ENCODE results near the gene GPBAR1.

The GPBAR1 gene

GRCh38 chr2:218282173-218282991 is 21.6 kb downstream of the GPBAR1 start:
- in situ Hi-C loops (cut with MboI; ENCODE audit: low sequenced_read_pairs): loop anchor here (25.0 kb wide), 1 partner anchor 555 kb away; the partner anchor contains the start of gene PRKAG3

DNA sequence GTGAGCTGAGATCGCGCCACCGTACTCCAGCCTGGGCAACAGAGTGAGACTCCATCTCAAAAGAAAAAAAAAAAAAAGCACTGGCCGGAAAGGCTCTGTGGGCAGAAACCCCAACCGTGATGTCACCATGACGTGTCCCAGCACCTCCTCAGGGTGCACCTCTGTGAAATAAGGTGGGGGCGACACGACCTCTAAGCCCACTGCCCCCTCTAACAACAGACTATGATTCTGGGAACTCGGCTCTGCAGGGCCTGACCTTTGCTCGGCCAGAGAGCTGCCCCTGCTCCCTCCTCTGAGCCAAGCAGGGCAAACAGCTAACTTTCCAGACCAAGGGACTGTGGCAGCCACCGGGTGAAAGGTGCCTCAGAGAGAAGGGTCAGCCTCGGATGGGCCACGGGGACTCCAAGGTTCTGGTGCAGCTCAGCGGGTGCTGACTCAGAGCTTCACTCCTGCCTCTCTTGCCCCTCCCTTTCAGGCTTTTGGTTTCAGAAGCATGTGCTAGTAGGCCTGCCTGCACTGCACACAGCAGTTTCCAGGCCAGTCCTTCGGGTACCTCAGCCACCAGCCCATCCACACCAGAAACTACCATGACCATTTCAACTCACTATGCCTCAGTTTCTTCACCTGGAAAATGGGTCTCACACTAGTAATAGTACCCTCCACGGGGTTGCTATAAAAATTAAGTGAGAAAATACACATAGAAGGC is 23.4 kb downstream of the GPBAR1 start:
- in situ Hi-C loops (cut with MboI; ENCODE audit: low sequenced_read_pairs): loop anchor here (25.0 kb wide), 1 partner anchor 553 kb away; the partner anchor contains the start of gene PRKAG3

DNA sequence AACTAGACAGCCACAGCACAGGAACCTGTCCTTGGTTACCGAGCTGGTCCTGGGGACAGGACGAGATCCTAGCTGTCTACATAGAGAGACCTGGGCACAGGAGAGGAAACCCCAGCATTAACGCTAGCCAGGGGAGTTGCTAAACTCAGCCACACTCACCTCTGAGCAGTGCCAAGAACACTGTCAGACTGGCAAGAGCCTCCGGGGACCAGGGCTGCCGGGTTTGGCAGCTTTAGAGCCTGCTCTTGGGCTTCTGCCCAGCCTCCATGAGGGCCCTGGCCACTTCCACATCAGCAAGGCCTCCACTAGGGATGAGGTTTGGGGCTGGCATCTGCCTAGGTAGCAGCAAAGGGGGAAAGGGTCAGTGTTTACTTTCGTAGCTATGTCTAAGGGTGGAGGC is 24.8 kb downstream of the GPBAR1 start:
- in situ Hi-C loops (cut with MboI; ENCODE audit: low sequenced_read_pairs): loop anchor here (25.0 kb wide), 1 partner anchor 552 kb away; the partner anchor contains the start of gene PRKAG3

DNA sequence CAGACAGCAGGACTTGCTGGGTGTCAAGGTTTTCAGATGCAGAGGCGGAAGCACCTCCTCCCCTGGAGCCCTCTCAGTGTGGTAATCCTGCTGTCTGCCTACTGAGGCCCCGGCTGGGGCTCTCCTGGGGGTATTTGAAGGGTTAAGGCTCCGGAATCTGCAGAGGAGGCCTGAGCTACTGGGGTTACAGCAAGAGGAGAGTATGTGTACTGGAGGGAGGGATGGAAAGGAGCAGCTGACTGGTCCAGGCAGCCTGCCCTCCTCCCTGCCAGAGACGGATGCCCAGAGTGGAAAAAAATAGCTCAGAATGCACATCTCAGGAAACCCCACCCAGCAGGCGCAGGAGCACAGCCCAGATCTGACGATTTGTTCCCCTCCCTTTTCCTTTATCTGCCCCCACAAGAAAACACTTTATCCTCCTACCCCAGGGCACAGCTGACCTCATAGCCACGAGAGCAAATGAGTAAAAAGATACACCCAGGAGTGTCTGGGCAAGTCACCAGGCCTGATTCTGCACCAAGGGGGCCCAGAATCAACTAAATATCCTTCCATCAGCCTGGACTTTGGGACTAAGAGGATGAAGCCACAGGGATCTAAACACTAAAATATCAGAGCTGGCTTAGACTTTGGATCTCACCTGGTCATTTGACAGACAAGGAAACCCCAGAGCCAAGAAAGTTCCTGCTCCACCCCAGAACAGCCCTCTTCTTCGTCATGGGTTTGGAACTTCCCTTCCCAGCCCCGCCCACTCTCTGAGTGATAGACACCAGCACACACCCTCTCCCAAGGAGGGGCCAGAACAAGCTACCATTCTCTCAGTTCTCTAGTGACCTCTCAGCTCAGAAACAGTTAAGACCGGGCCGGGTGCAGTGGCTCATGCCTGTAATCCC is 26.0 kb downstream of the GPBAR1 start:
- in situ Hi-C loops (cut with MboI; ENCODE audit: low sequenced_read_pairs): loop anchor here (25.0 kb wide), 1 partner anchor 550 kb away; the partner anchor contains the start of gene PRKAG3

- in situ Hi-C loops (cut with MboI; ENCODE audit: low sequenced_read_pairs): loop anchor here (25.0 kb wide), 1 partner anchor 548 kb away; the partner anchor contains the start of gene PRKAG3
Measured at GRCh38 chr2:218289639-218290315, 29.0 kb downstream of the GPBAR1 start.

- in situ Hi-C loops (cut with MboI; ENCODE audit: low sequenced_read_pairs): loop anchor here (25.0 kb wide), 1 partner anchor 547 kb away; the partner anchor contains the start of gene PRKAG3
Measured at GRCh38 chr2:218290316-218291261, 29.8 kb downstream of the GPBAR1 start.

DNA sequence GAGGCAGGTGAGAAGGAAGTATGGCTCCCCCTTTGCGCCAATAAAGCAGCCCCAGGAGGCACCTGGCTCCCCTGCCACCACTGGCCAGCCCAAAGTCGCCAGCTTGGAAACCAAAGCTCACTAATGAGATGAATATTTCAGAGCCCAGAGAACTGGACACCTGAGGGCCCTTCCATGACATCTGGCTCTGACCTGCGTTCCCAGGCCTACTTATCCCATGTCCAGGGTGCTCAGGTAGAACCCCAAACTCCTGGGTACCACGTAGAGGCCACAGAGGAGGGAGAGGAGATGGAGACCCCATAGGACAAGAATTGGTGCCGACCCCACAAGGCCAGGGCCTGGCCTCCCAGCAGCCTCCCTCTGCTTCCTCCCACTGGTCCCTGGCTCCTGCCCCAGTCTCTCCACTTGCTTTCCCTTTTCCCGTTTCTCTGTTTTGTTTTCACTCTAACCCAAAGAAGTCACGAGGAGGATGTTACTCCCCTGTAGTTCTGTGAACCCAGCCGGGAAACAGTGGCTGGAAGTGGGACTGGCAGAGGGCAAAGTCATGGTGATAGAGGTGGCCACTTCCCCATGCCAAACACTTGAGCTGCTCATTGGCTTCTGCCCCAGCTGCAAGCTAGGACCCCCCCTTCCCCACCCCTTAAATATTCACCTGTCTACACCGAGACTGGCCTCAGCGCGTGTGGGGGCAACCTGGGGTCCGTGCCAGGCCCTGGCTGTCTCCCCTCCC is 30.7 kb downstream of the GPBAR1 start:
- in situ Hi-C loops (cut with MboI; ENCODE audit: low sequenced_read_pairs): loop anchor here (25.0 kb wide), 1 partner anchor 546 kb away; the partner anchor contains the start of gene PRKAG3

DNA sequence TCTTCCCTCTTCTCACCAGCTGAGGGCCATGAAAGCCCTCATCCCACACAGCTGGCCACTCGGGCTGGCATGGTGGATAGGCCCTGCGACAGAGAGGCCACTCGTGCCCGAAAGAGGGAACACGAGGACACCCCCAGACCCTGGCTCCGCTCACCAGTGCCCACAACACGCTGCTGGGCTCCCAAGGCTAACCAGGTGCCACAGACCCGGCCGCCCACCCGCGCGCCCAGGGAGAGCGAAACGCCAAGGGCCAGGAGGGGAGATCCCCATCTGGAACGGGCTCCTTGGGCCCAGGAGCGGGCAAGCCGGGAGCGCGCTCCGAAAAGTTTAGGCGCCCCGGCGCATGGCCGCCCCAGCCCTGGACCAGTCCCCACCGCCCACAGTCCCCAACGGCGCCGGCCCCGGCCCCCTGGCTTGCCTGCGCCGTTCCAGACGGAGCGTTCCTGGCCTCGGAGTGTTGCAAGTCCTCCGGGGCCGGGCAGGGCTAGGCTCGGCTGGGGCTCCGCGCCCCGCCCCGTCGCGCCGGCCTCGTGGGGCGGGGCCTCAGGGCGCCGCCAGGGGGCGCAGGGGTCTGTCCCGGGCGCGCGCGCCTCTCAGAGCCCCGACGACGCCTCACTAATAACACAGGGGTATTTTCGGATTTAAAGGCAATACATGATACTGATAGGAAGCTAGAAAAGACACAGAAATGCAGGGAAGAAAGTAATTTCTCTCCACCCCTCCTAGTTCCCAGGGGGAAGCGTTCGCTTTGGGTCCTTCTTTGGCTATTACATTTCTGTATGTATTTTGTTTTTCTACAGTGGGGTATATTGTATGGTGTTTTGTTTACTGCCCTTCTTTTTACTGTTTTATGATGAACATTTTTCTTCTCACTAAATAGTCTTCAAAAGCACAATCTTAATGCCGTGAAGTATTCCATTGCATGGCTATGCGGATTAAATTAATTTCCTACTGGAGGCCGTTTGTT is 31.5 kb downstream of the GPBAR1 start, which contains the start of gene TMBIM1:
Gene TMBIM1 (minus strand): TSS at position 456 of the 967 bp plus-strand sequence. CDS start 10,362 bp downstream, outside the sequence.
- in situ Hi-C loops (cut with MboI; ENCODE audit: low sequenced_read_pairs): loop anchor here (25.0 kb wide), 1 partner anchor 545 kb away; the partner anchor contains the start of gene PRKAG3

DNA sequence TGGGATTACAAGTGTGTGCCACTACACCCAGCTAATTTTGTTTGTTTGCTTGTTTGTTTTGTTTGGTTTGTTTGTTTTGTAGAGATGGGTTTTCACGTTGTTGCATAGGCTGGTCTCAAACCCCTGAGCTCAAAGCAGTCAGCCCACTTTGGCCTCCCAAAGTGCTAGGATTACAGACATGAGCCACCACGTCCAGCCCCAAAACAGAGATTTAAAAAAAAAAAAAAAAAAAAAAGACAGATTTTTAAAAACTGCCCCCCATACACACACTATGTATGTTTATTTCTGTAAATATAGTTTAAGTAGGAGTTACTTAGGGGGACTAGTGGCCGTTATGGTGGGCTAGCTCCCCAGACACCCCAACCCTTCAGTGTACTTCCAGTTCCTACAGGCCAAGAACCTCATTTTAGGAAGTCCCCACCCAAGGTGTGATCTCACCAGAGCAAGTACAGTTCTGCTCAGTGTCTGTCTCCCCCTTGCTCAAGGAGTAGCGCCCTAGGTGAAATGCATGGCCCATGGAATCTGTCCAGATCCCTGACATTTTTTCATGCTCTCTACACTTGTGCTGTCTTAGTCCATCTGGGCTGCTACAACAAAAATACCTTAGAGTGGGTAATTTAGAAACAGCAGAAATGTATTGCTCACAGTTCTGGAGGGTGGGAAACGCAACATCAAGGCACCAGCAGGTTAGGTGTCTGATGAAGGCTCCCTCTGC is 33.1 kb downstream of the GPBAR1 start:
- in situ Hi-C loops (cut with MboI; ENCODE audit: low sequenced_read_pairs): loop anchor here (25.0 kb wide), 1 partner anchor 543 kb away; the partner anchor contains the start of gene PRKAG3

- in situ Hi-C loops (cut with MboI; ENCODE audit: low sequenced_read_pairs): loop anchor here (25.0 kb wide), 1 partner anchor 543 kb away; the partner anchor contains the start of gene PRKAG3
Measured at GRCh38 chr2:218294430-218295022, 33.7 kb downstream of the GPBAR1 start.

- in situ Hi-C loops (cut with MboI; ENCODE audit: low sequenced_read_pairs): loop anchor here (25.0 kb wide), 1 partner anchor 542 kb away; the partner anchor contains the start of gene PRKAG3
Measured at GRCh38 chr2:218295029-218295428, 34.2 kb downstream of the GPBAR1 start.

GRCh38 chr2:218296200-218296599 is 35.4 kb downstream of the GPBAR1 start:
- in situ Hi-C loops (cut with MboI; ENCODE audit: low sequenced_read_pairs): loop anchor here (25.0 kb wide), 1 partner anchor 541 kb away; the partner anchor contains the start of gene PRKAG3

DNA sequence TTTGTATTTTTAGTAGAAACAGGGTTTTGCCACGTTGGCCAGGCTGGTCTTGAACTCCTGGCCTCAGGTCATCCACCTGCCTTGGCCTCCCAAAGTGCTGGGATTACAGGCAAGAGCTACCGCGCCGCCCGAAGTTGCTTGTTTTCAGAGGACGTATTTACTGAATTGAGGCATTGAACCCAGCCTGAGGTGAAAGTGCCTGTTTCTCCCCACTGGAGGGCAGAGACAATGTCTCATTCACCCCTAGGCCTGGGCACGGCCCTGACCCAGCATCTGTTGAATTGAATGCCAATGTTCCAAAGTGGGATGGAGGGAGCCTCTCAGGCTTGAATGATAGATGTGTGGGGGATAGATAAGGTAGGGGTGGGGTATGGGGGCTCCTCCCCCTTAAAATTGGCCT is 36.0 kb downstream of the GPBAR1 start:
- in situ Hi-C loops (cut with MboI; ENCODE audit: low sequenced_read_pairs): loop anchor here (25.0 kb wide), 1 partner anchor 540 kb away; the partner anchor contains the start of gene PRKAG3

DNA sequence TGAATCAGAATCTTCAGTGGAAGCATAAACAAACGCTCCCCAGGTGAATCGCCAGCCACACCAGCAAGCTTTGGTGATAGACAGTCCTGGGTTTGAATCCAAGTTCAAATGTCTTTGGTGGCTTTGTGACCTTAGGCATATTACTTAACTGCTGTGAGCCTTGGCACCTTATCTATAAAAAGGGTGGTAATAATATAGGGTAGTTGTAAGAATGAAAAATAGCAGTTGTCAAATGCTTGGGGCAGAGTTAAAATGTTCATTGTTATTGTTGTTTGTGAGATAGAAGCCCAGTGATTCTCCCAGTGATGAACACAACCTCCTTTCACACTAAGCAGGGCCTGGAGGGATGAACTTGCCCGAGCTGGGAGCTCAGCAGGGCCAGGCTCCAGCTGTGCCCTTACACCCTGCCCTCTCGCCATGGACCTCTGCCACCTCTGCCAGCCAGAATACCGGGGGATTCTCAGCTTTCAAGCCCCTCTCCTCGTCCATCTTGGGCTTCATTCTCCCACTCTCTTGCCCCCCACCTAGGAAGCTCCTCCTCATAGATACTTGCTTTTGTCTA is 37.6 kb downstream of the GPBAR1 start:
- in situ Hi-C loops (cut with MboI; ENCODE audit: low sequenced_read_pairs): loop anchor here (25.0 kb wide), 1 partner anchor 539 kb away; the partner anchor contains the start of gene PRKAG3

DNA sequence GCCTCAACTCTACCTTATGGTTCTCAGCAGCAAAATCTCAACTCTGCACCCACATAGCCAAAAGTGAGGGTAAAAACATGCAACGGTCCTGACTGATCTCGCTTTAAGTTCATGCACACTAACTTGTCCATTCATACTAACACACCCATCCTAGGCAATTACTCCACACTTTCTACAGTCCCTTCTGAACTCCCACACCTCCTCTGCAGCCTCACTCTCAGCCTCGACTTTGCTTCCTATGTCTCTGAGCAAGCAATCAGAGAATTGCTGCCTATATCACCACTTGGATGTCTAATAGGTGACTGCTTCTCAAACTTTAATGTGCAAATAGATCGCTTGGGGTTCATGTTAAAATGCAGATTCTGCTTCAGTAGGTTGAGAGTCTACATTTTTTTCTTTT is 39.3 kb downstream of the GPBAR1 start:
- in situ Hi-C loops (cut with MboI; ENCODE audit: low sequenced_read_pairs): loop anchor here (10.0 kb wide), 1 partner anchor 95 kb away; the partner anchor contains the start of gene CTDSP1

Measured in HL-60/S4 treated with retinoic acid at 250 ng/mL for 4 days and 3 days (cell line).